ENCODE measurements around the gene CCNB2.

Gene CCNB2

DNA sequence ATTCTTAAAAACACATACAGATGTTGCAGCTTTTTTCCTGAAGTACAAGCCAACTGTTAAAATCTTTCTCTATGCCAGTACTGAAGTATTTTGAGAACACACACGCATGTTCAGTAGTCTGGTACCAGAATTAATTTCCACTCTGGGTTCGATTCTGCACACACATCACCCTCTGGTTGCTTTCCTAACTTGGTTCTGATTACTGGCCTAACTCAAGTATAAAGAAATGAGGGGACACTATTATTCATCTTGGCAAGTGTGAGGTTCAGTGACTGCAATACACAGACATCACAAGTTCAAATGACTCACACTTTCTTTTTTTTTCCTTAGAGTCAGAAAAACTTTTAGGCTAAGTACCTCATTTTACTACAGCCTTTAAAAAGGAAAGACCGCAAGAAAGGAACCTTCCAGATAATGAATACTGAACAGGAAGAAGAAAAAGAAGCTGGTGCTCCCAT is 64.3 kb downstream of the CCNB2 start:
- DNase-seq (ENCODE audit: low read depth in 1 of 2, low spot score in 1 of 2), result no peak

GRCh38 chr15:59170295-59171066 is 65.5 kb downstream of the CCNB2 start:
- no peak for TF ChIP-seq GABPA (IDR thresholded peaks at IDR 0.05; ENCODE audit: low read depth)
- TF ChIP-seq, protein P1, sequence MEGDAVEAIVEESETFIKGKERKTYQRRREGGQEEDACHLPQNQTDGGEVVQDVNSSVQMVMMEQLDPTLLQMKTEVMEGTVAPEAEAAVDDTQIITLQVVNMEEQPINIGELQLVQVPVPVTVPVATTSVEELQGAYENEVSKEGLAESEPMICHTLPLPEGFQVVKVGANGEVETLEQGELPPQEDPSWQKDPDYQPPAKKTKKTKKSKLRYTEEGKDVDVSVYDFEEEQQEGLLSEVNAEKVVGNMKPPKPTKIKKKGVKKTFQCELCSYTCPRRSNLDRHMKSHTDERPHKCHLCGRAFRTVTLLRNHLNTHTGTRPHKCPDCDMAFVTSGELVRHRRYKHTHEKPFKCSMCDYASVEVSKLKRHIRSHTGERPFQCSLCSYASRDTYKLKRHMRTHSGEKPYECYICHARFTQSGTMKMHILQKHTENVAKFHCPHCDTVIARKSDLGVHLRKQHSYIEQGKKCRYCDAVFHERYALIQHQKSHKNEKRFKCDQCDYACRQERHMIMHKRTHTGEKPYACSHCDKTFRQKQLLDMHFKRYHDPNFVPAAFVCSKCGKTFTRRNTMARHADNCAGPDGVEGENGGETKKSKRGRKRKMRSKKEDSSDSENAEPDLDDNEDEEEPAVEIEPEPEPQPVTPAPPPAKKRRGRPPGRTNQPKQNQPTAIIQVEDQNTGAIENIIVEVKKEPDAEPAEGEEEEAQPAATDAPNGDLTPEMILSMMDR (IDR thresholded peaks at IDR 0.05; ENCODE audit: insufficient read depth, low read length), result no peak
- TF ChIP-seq SPI1 (IDR thresholded peaks at IDR 0.05; ENCODE audit: borderline replicate concordance, low read depth), result no peak
- TF ChIP-seq POLR2AphosphoS5 (IDR thresholded peaks at IDR 0.05; ENCODE audit: low read depth), result no peak
- TF ChIP-seq, protein P2, sequence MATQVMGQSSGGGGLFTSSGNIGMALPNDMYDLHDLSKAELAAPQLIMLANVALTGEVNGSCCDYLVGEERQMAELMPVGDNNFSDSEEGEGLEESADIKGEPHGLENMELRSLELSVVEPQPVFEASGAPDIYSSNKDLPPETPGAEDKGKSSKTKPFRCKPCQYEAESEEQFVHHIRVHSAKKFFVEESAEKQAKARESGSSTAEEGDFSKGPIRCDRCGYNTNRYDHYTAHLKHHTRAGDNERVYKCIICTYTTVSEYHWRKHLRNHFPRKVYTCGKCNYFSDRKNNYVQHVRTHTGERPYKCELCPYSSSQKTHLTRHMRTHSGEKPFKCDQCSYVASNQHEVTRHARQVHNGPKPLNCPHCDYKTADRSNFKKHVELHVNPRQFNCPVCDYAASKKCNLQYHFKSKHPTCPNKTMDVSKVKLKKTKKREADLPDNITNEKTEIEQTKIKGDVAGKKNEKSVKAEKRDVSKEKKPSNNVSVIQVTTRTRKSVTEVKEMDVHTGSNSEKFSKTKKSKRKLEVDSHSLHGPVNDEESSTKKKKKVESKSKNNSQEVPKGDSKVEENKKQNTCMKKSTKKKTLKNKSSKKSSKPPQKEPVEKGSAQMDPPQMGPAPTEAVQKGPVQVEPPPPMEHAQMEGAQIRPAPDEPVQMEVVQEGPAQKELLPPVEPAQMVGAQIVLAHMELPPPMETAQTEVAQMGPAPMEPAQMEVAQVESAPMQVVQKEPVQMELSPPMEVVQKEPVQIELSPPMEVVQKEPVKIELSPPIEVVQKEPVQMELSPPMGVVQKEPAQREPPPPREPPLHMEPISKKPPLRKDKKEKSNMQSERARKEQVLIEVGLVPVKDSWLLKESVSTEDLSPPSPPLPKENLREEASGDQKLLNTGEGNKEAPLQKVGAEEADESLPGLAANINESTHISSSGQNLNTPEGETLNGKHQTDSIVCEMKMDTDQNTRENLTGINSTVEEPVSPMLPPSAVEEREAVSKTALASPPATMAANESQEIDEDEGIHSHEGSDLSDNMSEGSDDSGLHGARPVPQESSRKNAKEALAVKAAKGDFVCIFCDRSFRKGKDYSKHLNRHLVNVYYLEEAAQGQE (IDR thresholded peaks at IDR 0.05; ENCODE audit: insufficient replicate concordance, low read depth), result no peak
- H3K4me3 ChIP-seq (replicated peaks; ENCODE audit: insufficient read depth, low read length), result no peak overlapping the region
- H3K27ac ChIP-seq (replicated peaks), result no peak overlapping the region
- no peaks in the 10 kb centered on the region for H3K27me3 ChIP-seq (ENCODE audit: insufficient read depth, poor library complexity, severe bottlenecking)
- DNase-seq (ENCODE audit: low read depth in 1 of 2, low spot score in 1 of 2), result no peak

More for the DNA sequence above, 64.3 kb downstream of the CCNB2 start:
- no peaks in the 10 kb centered on the region for H3K27me3 ChIP-seq (ENCODE audit: insufficient read depth, poor library complexity, severe bottlenecking)
- H3K4me3 ChIP-seq (replicated peaks; ENCODE audit: insufficient read depth, low read length), result no peak overlapping the region
- H3K27ac ChIP-seq (replicated peaks), result no peak overlapping the region
- TF ChIP-seq POLR2AphosphoS5 (IDR thresholded peaks at IDR 0.05; ENCODE audit: low read depth) (no peak), SPI1 (IDR thresholded peaks at IDR 0.05; ENCODE audit: borderline replicate concordance, low read depth) (no peak), GABPA (IDR thresholded peaks at IDR 0.05; ENCODE audit: low read depth) (no peak)
- TF ChIP-seq, protein P1 (IDR thresholded peaks at IDR 0.05; ENCODE audit: insufficient read depth, low read length), result no peak
- TF ChIP-seq, protein P2 (IDR thresholded peaks at IDR 0.05; ENCODE audit: insufficient replicate concordance, low read depth), result no peak

GRCh38 chr15:59171067-59171397 is 66.1 kb downstream of the CCNB2 start:
- H3K4me3 ChIP-seq (replicated peaks; ENCODE audit: insufficient read depth, low read length), result no peak overlapping the region
- no peaks in the 10 kb centered on the region for H3K27me3 ChIP-seq (ENCODE audit: insufficient read depth, poor library complexity, severe bottlenecking)
- H3K27ac ChIP-seq (replicated peaks), result no peak overlapping the region
- no peak for DNase-seq (ENCODE audit: low read depth in 1 of 2, low spot score in 1 of 2)
- TF ChIP-seq SPI1 (IDR thresholded peaks at IDR 0.05; ENCODE audit: borderline replicate concordance, low read depth) (no peak), GABPA (IDR thresholded peaks at IDR 0.05; ENCODE audit: low read depth) (no peak), POLR2AphosphoS5 (IDR thresholded peaks at IDR 0.05; ENCODE audit: low read depth) (no peak)
- TF ChIP-seq, protein P2 (IDR thresholded peaks at IDR 0.05; ENCODE audit: insufficient replicate concordance, low read depth), result no peak
- TF ChIP-seq, protein P1 (IDR thresholded peaks at IDR 0.05; ENCODE audit: insufficient read depth, low read length), result no peak

All from HL-60 (cell line).